ENCODE data around the gene ITGA6.
"Not testable (repeated sequence)": the region's sequence is repeated elsewhere in the genome, so short reads cannot be mapped to it uniquely, and the experiment has no call there.

The ITGA6 gene

GRCh38 chr2:172513524-172513900 lies 86.1 kb downstream of the ITGA6 start:
- no peak for DNase-seq

GRCh38 chr2:172513935-172514586 lies 86.7 kb downstream of the ITGA6 start:
- DNase-seq = peak in 47 of 56 donors; percentile 0 to 78 (median 31)

DNA sequence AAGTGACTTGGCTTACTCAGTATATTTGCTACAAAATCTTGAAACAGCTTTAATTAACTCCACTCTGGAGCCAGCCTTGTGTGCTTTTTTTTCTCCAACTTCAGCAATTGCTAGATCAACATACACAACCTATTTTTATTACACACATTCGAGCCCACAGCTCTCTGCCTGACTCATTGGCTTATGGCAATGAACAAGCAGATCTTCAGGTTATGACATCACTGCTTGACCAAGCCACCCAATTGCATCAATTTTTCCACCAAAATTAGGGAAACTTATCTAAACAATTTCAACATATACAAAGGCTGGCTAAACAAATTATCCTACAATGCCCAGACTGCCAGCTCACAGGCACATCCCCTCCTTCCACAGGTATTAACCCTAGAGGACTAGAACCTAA lies 88.9 kb downstream of the ITGA6 start:
- peak in 1 of 56 donors; percentile 2 for DNase-seq

- no peak for DNase-seq
These were observed 91.6 kb downstream of the ITGA6 start for GRCh38 chr2:172518995-172519394.

DNA sequence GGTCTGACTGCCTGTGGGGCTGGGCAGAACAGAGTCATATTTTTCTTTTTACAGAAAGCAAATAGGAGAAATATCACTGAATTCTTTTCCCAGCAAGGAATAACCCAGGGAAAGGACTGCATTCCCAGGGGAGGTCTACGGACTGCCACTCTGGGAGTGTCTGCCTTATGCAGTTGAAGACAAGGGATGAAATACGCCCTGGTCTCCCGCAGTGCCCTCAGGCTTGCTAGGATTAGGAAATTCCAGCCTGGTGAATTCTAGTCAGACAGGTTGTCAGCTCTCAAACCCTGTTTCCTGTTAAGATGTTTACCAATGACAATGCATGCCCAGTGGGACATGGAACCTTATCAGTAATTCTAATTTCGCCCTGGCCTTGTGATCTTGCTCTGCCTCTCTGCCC lies 98.2 kb downstream of the ITGA6 start:
- DNase-seq = no peak

DNA sequence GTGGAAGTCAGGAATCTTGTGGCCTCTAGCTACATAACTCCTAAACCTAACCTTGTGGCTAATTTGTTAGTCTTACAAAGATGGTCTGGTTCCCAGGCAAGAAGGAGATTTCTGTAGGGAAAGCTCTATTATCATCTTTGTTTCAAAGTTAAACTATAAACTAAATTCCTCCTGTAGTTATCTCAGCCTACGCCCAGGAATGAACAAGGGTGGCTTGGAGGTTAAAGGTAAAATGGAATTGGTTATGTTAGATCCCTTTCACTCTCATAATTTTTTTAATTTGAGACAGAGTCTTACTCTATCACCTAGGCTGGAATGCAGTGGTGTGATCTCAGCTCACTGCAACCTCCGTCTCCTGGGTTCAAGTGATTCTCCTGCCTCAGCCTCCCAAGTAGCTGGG lies 103.9 kb downstream of the ITGA6 start:
- DNase-seq = no peak

- DNase-seq = not testable (repeated sequence)
These were observed 105.1 kb downstream of the ITGA6 start for GRCh38 chr2:172532461-172532860.

DNA sequence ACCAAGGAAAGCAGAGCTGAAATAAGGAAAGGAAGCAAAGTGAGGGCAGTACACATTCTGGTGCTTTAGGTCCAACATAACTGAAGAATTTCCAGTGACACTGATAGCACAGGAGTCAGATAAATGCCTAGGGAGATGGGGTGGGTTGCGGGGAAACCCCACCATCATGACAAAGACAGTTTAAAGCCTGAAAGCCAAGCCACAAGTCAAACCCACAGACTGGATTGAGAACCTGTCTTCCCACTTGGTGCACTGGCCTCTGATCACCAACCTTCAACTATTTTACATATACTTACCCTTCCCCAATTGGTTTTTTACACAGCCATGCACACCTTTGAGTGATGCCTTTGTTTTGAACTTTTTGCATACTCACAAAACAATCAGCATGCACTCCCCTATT lies 106.3 kb downstream of the ITGA6 start:
- no peak for DNase-seq

DNA sequence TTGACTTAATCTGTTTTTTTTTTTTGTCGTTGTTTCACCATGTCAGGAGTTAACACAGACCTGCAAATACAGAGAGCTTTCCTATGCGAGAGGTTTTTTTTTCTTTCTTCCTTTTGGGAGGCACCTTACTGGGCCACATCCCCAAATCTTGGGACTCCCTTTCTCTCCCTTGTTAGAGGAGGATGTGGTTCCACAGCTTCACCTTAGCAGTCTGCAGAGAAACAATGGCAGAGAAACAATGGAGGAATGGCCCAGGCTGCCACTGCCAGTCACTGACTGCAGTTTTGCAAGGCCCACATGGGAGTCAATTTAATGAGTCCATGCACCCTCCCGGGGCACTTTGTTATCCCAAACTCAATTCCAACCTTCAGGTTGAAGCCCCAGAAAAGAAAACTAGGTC lies 107.7 kb downstream of the ITGA6 start:
- no peak for DNase-seq

- DNase-seq = not testable (repeated sequence)
These were observed 110.5 kb downstream of the ITGA6 start for GRCh38 chr2:172537851-172538250.

DNA sequence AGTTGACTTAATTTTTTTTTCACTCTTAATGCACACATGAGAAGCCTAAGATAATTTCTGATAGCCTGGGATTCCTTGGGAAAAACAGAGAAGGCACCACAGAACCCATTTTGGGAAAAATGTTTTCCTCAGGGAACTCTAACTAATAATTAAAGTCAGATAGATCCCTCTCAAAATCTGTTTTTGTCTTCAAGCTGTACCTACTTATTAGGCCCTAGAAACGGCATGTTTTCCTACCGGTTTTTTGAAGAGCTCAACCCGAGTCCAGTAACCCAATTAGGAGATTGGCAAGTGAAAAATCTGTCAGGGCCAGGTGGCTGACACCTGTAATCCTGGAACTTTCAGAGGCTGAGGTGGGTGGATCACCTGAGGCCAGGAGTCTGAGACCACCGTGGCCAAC lies 112.4 kb downstream of the ITGA6 start:
- DNase-seq = no peak

DNA sequence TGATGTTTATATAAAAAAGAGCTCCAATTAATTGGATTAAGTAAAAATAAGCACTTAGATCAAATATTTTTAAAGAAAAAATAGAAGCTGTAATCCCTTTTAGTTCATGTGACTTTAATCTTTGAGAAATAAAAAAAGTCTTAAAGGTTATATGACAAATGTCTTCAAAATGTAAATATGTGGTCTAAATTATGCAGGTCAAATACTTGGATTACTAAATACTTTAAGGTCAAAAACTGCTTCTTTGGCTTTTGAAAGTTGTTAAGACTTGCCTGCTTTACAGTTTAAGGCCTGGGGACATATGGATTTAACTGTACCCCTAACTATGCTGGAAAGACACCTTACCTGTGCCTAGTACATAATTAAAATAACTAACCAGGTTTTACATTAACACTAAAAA lies 113.0 kb downstream of the ITGA6 start:
- no peak for DNase-seq

- DNase-seq = no peak
These were observed 118.2 kb downstream of the ITGA6 start for GRCh38 chr2:172545408-172546075.

DNA sequence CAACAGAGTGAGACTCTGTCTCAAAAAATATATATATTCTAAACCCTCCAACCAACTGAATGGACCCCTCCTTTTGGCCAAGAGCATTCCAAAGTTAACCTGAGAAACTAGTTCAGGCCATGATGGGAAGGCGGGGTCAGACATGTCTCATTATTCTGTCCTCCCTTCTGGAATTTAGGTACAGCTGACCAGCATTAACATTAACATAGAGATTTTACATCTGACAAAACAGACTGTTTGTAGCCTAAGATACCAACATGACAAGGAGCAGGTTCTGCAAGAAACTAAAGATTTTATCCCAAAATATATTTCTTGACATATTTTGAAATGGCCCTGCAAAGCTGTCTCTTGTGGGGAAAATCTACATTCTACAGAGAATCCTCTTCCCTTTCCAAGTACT lies 121.7 kb downstream of the ITGA6 start:
- DNase-seq = no peak

- DNase-seq = not testable (repeated sequence)
These were observed 122.4 kb downstream of the ITGA6 start for GRCh38 chr2:172549802-172550201.

DNA sequence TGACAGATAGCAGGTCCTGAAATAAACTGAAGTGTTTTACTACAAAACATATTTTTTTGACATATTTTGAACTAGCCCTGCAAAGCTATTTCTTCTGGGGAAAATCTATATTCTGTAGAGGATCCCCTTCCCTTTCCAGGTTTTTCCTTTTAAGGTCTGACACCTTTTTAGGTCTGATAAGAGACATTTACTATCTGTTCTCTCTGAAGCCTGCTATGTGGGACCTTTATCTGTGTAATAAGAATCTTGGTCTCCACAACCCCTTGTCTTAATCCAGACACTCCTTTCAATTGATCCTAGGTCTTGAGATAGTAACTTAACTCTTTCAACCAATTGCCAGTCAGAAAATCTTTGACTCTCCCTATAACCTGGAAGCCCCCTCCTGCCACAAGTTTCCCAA lies 123.0 kb downstream of the ITGA6 start:
- DNase-seq = no peak

GRCh38 chr2:172551271-172551670 lies 123.9 kb downstream of the ITGA6 start:
- DNase-seq = no peak

DNA sequence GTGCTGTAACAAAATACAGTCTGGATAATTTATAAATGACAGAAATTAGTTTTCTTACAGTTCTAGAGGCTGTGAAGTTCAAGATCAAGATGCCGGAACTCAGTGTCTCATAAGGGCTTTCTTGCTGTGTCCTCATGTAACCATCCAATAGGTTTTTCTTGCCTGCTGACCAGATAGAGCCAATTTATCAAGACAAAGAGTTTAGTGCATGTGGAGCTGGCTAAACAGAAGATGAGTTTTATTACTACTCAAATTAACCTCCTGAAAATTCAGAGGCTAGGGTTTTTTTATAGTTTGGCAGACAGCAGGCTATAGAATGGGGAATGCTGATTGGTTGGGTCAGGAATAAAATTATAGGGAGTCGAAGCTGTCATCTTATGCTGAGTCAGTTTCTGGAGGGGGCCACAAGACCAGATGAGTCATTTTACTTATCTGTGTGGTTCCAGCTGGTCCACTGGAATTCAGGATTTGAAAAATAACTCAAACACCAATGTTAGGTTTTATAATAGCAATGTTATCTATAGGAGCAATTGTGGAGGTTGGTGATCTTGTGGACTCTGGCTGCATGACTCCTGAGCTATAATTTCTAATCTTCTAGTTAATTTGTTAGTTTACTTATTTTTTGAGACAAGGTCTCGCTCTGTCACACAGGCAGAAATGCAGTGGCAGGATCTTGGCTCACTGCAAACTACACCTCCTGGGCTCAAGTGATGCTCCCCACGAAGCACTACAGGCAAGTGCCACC lies 125.3 kb downstream of the ITGA6 start:
- DNase-seq = no peak

DNA sequence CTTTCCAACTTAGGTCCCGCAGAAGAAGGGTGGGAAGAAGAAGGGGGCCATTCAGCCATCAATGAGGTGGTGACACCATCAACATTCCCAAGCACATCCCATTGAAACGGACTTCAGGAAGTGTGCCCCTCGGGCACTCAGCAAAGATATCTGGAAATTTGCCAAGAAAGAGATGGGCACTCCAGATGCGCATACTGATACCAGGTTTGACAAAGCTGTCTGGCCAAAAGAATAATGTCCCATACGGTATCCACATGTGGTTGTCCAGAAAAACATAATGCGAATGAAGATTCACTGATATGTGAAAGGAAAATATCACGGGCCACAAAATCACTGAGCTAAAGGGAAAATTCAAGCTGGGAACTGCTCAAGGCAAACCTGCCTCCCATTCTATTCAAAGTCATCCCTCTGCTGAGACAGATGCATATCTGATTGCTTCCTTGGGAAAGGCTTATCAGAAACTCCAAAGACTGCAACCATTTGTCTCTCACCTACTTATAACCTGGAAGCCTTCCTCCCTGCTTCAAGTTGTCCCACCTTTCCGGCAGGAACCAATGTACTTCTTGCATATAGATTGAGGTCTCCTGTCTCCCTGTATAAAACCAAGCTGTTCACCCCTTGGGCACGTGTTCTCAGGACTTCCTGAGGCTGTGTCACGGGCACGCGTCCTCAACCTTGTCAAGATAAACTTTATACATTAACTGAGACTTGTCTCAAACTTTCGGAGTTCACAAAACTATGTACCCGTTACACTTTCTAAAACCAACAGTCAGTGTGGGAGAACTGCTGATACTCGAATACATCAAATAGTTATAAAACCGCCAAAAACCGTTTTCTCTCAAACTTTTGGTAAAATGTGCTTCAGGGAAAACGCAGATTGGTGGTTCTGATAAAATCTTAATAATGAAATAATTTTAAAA lies 127.2 kb downstream of the ITGA6 start:
- DNase-seq = no peak

DNA sequence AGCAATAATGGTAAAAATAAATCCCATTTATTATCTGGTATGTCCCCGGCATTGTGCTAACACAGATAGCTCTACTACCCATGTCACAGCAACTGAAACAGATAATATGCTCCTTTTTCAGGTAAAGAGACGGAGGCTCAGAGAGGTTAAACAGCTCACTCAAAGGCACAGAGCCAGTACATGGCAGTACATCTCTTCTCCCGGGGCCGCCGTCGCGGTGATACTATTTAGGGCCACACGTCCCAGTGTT lies 127.8 kb downstream of the ITGA6 start:
- no peak for DNase-seq

Data from amygdala (tissue), 56 donors.